ENCODE data around the gene FAM50B. TPM values are rescaled to one million over a fixed set of nuclear protein-coding genes. Genes with fewer than 3 reads are reported as not detected.

The FAM50B gene
- total RNA-seq, 2 experiments from 2014 or later, result not detected

DNA sequence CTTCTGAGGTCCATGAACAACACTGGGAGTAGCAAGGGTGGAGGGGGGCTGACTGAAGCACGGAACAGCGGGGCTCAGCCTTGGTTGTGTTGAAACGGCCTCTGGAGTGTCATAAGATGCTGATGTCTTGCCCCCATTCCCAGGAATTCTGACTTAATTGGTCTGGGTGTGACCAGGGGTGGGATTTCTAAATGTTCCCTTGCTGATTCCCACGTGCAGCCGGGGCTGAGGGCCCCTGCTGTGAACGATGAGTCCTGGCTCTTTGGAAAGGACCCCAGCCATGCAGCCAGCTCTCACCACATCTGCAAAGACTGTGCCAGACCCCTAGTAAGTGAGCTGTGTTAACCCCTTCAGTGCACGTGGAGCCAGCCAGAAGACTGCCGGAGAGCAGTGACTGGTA lies 28.6 kb upstream of the FAM50B start:
- H3K4me2 ChIP-seq (ENCODE audit: low read length), result no peak overlapping the region
- DNase-seq (ENCODE audit: low spot score), result no peak
- H3K4me3 ChIP-seq (ENCODE audit: low read depth, low read length, poor library complexity, severe bottlenecking), result no peak overlapping the region
- no peaks in the 10 kb centered on the region for H3K9me3 ChIP-seq (ENCODE audit: low read length)
- no peaks in the 10 kb centered on the region for H3K4me1 ChIP-seq (ENCODE audit: insufficient read depth, low read length, poor library complexity, severe bottlenecking)
- H2AFZ ChIP-seq (ENCODE audit: low read length), result no peak overlapping the region
- CTCF ChIA-PET (ENCODE audit: unreplicated experiment), result no interaction called here
- POLR2A ChIA-PET, result no interaction called here
- no peaks in the 10 kb centered on the region for H3K9me2 ChIP-seq (ENCODE audit: insufficient read depth, low read length)
- no TSS peak for BruUV-seq (replicated peaks)
- intact Hi-C loops (cut with micrococcal nuclease; ENCODE audit: unreplicated experiment), result no loop called here
- H3K36me3 ChIP-seq (ENCODE audit: insufficient read depth, low read length), result no peaks in the 10 kb centered on the region
- H3K79me2 ChIP-seq (ENCODE audit: insufficient read depth, low read depth, low read length), result no peaks in the 10 kb centered on the region
- TF ChIP-seq EZH2phosphoT487 (IDR thresholded peaks at IDR 0.05; ENCODE audit: borderline replicate concordance, low read depth, low read length) (no peak), CTCF (conservative IDR thresholded peaks at IDR 0.05; ENCODE audit: low read length) (no peak)
- no peaks in the 10 kb centered on the region for H4K20me1 ChIP-seq (ENCODE audit: insufficient read depth, low read length)
- no peak overlapping the region for H3K27ac ChIP-seq (ENCODE audit: low read depth, low read length, poor library complexity, severe bottlenecking)

GRCh38 chr6:3822747-3823445 lies 26.3 kb upstream of the FAM50B start:
- ChIA-PET CTCF (ENCODE audit: unreplicated experiment) (interaction anchor here (0.6 kb wide), 1 partner anchor 581 kb away, joined by 6 read pairs; no protein-coding TSS in a partner anchor), POLR2A (no interaction called here)
- no TSS peak for BruUV-seq (replicated peaks)

More at GRCh38 chr6:3822747-3823445, 26.3 kb upstream of the FAM50B start:
- TF ChIP-seq CTCF (conservative IDR thresholded peaks at IDR 0.05; ENCODE audit: low read length) (no peak), EZH2phosphoT487 (IDR thresholded peaks at IDR 0.05; ENCODE audit: borderline replicate concordance, low read depth, low read length) (no peak)
- no peaks in the 10 kb centered on the region for H3K9me3 ChIP-seq (ENCODE audit: low read length)
- no peaks in the 10 kb centered on the region for H3K4me1 ChIP-seq (ENCODE audit: insufficient read depth, low read length, poor library complexity, severe bottlenecking)
- intact Hi-C loops (cut with micrococcal nuclease; ENCODE audit: unreplicated experiment), result no loop called here
- H3K27ac ChIP-seq (ENCODE audit: low read depth, low read length, poor library complexity, severe bottlenecking), result no peak overlapping the region
- H4K20me1 ChIP-seq (ENCODE audit: insufficient read depth, low read length), result no peaks in the 10 kb centered on the region
- DNase-seq (ENCODE audit: low spot score), result no peak
- H3K36me3 ChIP-seq (ENCODE audit: insufficient read depth, low read length), result no peaks in the 10 kb centered on the region
- no peak overlapping the region for H3K4me3 ChIP-seq (ENCODE audit: low read depth, low read length, poor library complexity, severe bottlenecking)
- no peaks in the 10 kb centered on the region for H3K79me2 ChIP-seq (ENCODE audit: insufficient read depth, low read depth, low read length)
- no peak overlapping the region for H3K4me2 ChIP-seq (ENCODE audit: low read length)
- no peaks in the 10 kb centered on the region for H3K9me2 ChIP-seq (ENCODE audit: insufficient read depth, low read length)
- no peak overlapping the region for H2AFZ ChIP-seq (ENCODE audit: low read length)
